GM23338 (cell line): ENCODE data around the gene SFTA2. TPM values are rescaled to one million over a fixed set of nuclear protein-coding genes. Genes with fewer than 3 reads are reported as not detected.

ENCODE experiments used
- ATAC-seq: fragments of 200-7000 bp; cut with Tn5 transposase; 3 replicates; pipeline ENCODE4 v1.9.1; 2020
- DNase-seq: peaks from one replicate; pipeline ENCODE4 v3.0.0-alpha.2; 2015; ENCODE audit warnings: low spot score
- H2AFZ ChIP-seq: fragments of 200-600 bp; sonication (generic); 2 replicates; pipeline ENCODE4 v1.8.0; 2016; ENCODE audit warnings: antibody characterized with exemption, mild to moderate bottlenecking, moderate library complexity
- H3F3A ChIP-seq: fragments of 200-600 bp; sonication (generic); replicated peaks from 2 replicates; pipeline ENCODE4 v1.8.0; 2017; ENCODE audit warnings: antibody characterized with exemption, mixed run types, low read depth
- H3K27ac ChIP-seq: fragments of 200-600 bp; sonication (generic); 2 replicates; pipeline ENCODE4 v1.6.1; 2016; ENCODE audit warnings: low read depth
- H3K27me3 ChIP-seq: fragments of 200-600 bp; sonication (generic); 2 replicates; pipeline ENCODE4 v1.8.0; 2016; ENCODE audit warnings: mild to moderate bottlenecking, mixed run types, moderate library complexity; ENCODE audit not compliant: insufficient read depth
- H3K36me3 ChIP-seq: fragments of 200-600 bp; sonication (generic); 2 replicates; pipeline ENCODE4 v1.8.0; 2016; ENCODE audit warnings: mild to moderate bottlenecking; ENCODE audit not compliant: insufficient read depth
- H3K4me1 ChIP-seq: fragments of 200-600 bp; sonication (generic); 2 replicates; pipeline ENCODE4 v1.8.0; 2016; ENCODE audit warnings: mild to moderate bottlenecking, moderate library complexity; ENCODE audit not compliant: insufficient read depth
- H3K4me2 ChIP-seq: fragments of 200-600 bp; sonication (generic); 2 replicates; pipeline ENCODE4 v1.7.1; 2017; ENCODE audit warnings: mixed run types
- H3K4me3 ChIP-seq: fragments of 200-600 bp; sonication (generic); 2 replicates; pipeline ENCODE4 v1.6.1; 2016; ENCODE audit warnings: mixed run types
- H3K79me2 ChIP-seq: fragments of 200-600 bp; sonication (generic); replicated peaks from 2 replicates; pipeline ENCODE4 v1.8.0; 2017; ENCODE audit warnings: mild to moderate bottlenecking; ENCODE audit not compliant: insufficient read depth
- H3K9me2 ChIP-seq: fragments of 200-600 bp; sonication (generic); 2 replicates; pipeline ENCODE4 v1.8.0; 2017; ENCODE audit not compliant: insufficient read depth
- H4K20me1 ChIP-seq: fragments of 200-600 bp; sonication (generic); replicated peaks from 2 replicates; pipeline ENCODE4 v1.8.0; 2017; ENCODE audit warnings: mild to moderate bottlenecking; ENCODE audit not compliant: insufficient read depth
- H3K27ac Mint-ChIP-seq: 2 replicates; pipeline ENCODE4 v1.8.0; 2020; ENCODE audit warnings: inconsistent platforms, mild to moderate bottlenecking, moderate library complexity, mixed read lengths
- H3K27me3 Mint-ChIP-seq: 3 replicates; pipeline ENCODE4 v1.8.0; 2022; ENCODE audit warnings: low read depth, mild to moderate bottlenecking, moderate library complexity, mixed read lengths, inconsistent platforms; ENCODE audit not compliant: insufficient read depth, poor library complexity
- H3K36me3 Mint-ChIP-seq: 3 replicates; pipeline ENCODE4 v1.8.0; 2021; ENCODE audit warnings: low read depth, mild to moderate bottlenecking, inconsistent platforms, moderate library complexity, mixed read lengths
- H3K4me1 Mint-ChIP-seq: 3 replicates; pipeline ENCODE4 v1.8.0; 2020; ENCODE audit warnings: mild to moderate bottlenecking, inconsistent platforms, mixed read lengths
- H3K4me3 Mint-ChIP-seq: 3 replicates; pipeline ENCODE4 v1.8.0; 2021; ENCODE audit warnings: moderate library complexity, mild to moderate bottlenecking, inconsistent platforms, mixed read lengths
- H3K9me3 Mint-ChIP-seq: 3 replicates; pipeline ENCODE4 v1.8.0; 2020; ENCODE audit warnings: moderate library complexity, mild to moderate bottlenecking, inconsistent platforms, mixed read lengths
- CTCF ChIP-seq, 2 experiments: fragments of 200-600 bp in 1 of 2; sonication (generic) in 1 of 2; conservative IDR thresholded peaks; 2 replicates each; pipeline versions ENCODE4 v1.5.1 to v1.6.1; 2016 to 2017; ENCODE audit warnings: antibody characterized with exemption in 2 of 2, low read depth in 2 of 2, mild to moderate bottlenecking in 2 of 2, moderate library complexity in 1 of 2
- ETS1 ChIP-seq: IDR thresholded peaks from 2 replicates; pipeline ENCODE4 v1.6.1; 2016; ENCODE audit warnings: antibody characterized with exemption
- EZH2phosphoT487 ChIP-seq: fragments of 200-600 bp; sonication (generic); IDR thresholded peaks from one replicate; pipeline ENCODE4 v1.8.1; 2018; ENCODE audit warnings: antibody characterized with exemption; ENCODE audit not compliant: unreplicated experiment
- NANOG ChIP-seq: IDR thresholded peaks from 2 replicates; pipeline ENCODE4 v1.6.1; 2016; ENCODE audit warnings: antibody characterized with exemption, borderline replicate concordance
- POLR2AphosphoS5 ChIP-seq: IDR thresholded peaks from 2 replicates; pipeline ENCODE4 v1.6.1; 2016; ENCODE audit warnings: antibody characterized with exemption, low read depth
- STAT1 ChIP-seq: IDR thresholded peaks from one replicate; pipeline ENCODE4 v1.6.1; 2016; ENCODE audit warnings: antibody characterized with exemption; ENCODE audit not compliant: unreplicated experiment
- ZNF114 ChIP-seq: fragments of 250-450 bp; sonication (Bioruptor Pico); IDR thresholded peaks from 2 replicates; pipeline ENCODE4 v1.5.0; 2020; ENCODE audit warnings: mild to moderate bottlenecking, moderate library complexity
- polyA plus RNA-seq: library from polyadenylated mRNA; unstranded; fragments of >200 nt; fragmentation: Nextera tagmentation; extraction: Ambion mirVana; gene quantifications from 2 replicates; pipeline ENCODE4 v1.2.1, GENCODE V29; 2016
- total RNA-seq: library from RNA; depleted of rRNA; stranded (reverse); fragments of >200 nt; shearing (Covaris generic); gene quantifications from 2 replicates; pipeline ENCODE4 v1.2.3, GENCODE V29; 2014
- TF ChIP-seq, protein P1 (sequence below): fragments of 250-450 bp; sonication (Bioruptor Pico); IDR thresholded peaks from 2 replicates; pipeline ENCODE4 v1.5.0; 2020; ENCODE audit warnings: mild to moderate bottlenecking, moderate library complexity

Gene SFTA2
- total and polyA plus RNA-seq, 2 experiments from 2014 or later: not detected

GRCh38 chr6:30951907-30952469 lies 20.0 kb upstream of the SFTA2 start (continued):
- TF ChIP-seq, protein P1, sequence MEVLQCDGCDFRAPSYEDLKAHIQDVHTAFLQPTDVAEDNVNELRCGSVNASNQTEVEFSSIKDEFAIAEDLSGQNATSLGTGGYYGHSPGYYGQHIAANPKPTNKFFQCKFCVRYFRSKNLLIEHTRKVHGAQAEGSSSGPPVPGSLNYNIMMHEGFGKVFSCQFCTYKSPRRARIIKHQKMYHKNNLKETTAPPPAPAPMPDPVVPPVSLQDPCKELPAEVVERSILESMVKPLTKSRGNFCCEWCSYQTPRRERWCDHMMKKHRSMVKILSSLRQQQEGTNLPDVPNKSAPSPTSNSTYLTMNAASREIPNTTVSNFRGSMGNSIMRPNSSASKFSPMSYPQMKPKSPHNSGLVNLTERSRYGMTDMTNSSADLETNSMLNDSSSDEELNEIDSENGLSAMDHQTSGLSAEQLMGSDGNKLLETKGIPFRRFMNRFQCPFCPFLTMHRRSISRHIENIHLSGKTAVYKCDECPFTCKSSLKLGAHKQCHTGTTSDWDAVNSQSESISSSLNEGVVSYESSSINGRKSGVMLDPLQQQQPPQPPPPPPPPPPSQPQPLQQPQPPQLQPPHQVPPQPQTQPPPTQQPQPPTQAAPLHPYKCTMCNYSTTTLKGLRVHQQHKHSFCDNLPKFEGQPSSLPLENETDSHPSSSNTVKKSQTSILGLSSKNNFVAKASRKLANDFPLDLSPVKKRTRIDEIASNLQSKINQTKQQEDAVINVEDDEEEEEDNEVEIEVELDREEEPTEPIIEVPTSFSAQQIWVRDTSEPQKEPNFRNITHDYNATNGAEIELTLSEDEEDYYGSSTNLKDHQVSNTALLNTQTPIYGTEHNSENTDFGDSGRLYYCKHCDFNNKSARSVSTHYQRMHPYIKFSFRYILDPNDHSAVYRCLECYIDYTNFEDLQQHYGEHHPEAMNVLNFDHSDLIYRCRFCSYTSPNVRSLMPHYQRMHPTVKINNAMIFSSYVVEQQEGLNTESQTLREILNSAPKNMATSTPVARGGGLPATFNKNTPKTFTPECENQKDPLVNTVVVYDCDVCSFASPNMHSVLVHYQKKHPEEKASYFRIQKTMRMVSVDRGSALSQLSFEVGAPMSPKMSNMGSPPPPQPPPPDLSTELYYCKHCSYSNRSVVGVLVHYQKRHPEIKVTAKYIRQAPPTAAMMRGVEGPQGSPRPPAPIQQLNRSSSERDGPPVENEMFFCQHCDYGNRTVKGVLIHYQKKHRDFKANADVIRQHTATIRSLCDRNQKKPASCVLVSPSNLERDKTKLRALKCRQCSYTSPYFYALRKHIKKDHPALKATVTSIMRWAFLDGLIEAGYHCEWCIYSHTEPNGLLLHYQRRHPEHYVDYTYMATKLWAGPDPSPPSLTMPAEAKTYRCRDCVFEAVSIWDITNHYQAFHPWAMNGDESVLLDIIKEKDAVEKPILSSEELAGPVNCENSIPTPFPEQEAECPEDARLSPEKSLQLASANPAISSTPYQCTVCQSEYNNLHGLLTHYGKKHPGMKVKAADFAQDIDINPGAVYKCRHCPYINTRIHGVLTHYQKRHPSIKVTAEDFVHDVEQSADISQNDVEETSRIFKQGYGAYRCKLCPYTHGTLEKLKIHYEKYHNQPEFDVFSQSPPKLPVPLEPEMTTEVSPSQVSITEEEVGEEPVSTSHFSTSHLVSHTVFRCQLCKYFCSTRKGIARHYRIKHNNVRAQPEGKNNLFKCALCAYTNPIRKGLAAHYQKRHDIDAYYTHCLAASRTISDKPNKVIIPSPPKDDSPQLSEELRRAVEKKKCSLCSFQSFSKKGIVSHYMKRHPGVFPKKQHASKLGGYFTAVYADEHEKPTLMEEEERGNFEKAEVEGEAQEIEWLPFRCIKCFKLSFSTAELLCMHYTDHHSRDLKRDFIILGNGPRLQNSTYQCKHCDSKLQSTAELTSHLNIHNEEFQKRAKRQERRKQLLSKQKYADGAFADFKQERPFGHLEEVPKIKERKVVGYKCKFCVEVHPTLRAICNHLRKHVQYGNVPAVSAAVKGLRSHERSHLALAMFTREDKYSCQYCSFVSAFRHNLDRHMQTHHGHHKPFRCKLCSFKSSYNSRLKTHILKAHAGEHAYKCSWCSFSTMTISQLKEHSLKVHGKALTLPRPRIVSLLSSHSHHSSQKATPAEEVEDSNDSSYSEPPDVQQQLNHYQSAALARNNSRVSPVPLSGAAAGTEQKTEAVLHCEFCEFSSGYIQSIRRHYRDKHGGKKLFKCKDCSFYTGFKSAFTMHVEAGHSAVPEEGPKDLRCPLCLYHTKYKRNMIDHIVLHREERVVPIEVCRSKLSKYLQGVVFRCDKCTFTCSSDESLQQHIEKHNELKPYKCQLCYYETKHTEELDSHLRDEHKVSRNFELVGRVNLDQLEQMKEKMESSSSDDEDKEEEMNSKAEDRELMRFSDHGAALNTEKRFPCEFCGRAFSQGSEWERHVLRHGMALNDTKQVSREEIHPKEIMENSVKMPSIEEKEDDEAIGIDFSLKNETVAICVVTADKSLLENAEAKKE (CRISPR knock-in tag): no peak

DNA sequence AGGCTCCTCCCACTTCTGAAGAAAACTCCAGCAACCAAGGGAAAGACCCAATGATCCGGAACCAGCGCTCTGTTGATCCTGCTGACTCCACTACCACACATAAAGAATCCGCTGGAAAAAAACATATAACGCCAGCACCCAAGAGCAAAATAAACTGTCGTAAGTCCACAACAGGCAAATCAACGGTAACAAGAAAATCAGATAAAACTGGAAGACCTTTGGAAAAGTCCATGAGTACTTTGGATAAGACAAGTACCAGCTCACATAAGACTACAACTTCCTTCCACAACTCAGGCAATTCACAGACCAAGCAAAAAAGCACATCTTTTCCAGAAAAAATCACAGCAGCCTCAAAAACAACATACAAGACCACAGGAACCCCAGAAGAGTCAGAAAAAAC lies 16.8 kb upstream of the SFTA2 start:
- Histone ChIP-seq H3F3A (no peaks in the 10 kb centered on the region), H3K27me3 (peaks cover 3% of the 10 kb centered on the region; the same call in 1 of the 2 replicates), H3K4me2 (no peak overlapping the region), H2AFZ (no peak overlapping the region), H3K27ac (no peak overlapping the region), H3K79me2 (no peaks in the 10 kb centered on the region), H4K20me1 (no peaks in the 10 kb centered on the region), H3K4me1 (no peaks in the 10 kb centered on the region), H3K36me3 (no peaks in the 10 kb centered on the region), H3K4me3 (no peak overlapping the region), H3K9me2 (0 out of 2 replicates have a peak, but pooled peaks cover 19% of the 10 kb centered on the region)
- DNase-seq (no peak), ATAC-seq (no peak)
- H3K27ac Mint-ChIP-seq: no peak overlapping the region
- peaks cover 8% of the 10 kb centered on the region for H3K4me1 Mint-ChIP-seq
- H3K36me3 Mint-ChIP-seq: no peaks in the 10 kb centered on the region
- H3K27me3 Mint-ChIP-seq: peaks cover 8% of the 10 kb centered on the region
- no peak overlapping the region for H3K4me3 Mint-ChIP-seq
- H3K9me3 Mint-ChIP-seq: peaks cover 14% of the 10 kb centered on the region; the same call in 2 of the 3 replicates
- TF ChIP-seq ZNF114 (CRISPR knock-in tag) (no peak), ETS1 (no peak), STAT1 (no peak), NANOG (no peak), POLR2AphosphoS5 (no peak), EZH2phosphoT487 (no peak), CTCF (conservative IDR thresholded peaks at IDR 0.05; ENCODE audit: low read depth in 2 of 2) (no peak)
